BE2C (cell line): ENCODE data around the gene NPL.
A peak's percentile ranks its signal among the peaks of the same experiment; 100 is the strongest.

Experiments used
- DNase-seq: peaks from one replicate; pipeline ENCODE4 v3.0.0-alpha.2; 2020
- H3K27me3 ChIP-seq: fragments of 250-450 bp; sonication (Bioruptor Pico); 2 replicates; pipeline ENCODE4 v1.5.1; 2020; ENCODE audit warnings: mild to moderate bottlenecking
- H3K36me3 ChIP-seq: fragments of 250-450 bp; sonication (Bioruptor Pico); 2 replicates; pipeline ENCODE4 v1.5.1; 2020; ENCODE audit warnings: mild to moderate bottlenecking
- H3K4me1 ChIP-seq: fragments of 250-450 bp; sonication (Bioruptor Pico); 2 replicates; pipeline ENCODE4 v1.5.1; 2020
- H3K4me3 ChIP-seq: 2 replicates; pipeline ENCODE4 v1.5.1; 2011; ENCODE audit warnings: low read depth, low read length
- H3K9me3 ChIP-seq: fragments of 250-450 bp; sonication (Bioruptor Pico); 2 replicates; pipeline ENCODE4 v1.5.1; 2020
- TF ChIP-seq, protein P1 (sequence below): IDR thresholded peaks from 2 replicates; pipeline ENCODE4 v1.5.1; 2012; ENCODE audit warnings: mild to moderate bottlenecking, low read depth, low read length

The NPL gene

DNA sequence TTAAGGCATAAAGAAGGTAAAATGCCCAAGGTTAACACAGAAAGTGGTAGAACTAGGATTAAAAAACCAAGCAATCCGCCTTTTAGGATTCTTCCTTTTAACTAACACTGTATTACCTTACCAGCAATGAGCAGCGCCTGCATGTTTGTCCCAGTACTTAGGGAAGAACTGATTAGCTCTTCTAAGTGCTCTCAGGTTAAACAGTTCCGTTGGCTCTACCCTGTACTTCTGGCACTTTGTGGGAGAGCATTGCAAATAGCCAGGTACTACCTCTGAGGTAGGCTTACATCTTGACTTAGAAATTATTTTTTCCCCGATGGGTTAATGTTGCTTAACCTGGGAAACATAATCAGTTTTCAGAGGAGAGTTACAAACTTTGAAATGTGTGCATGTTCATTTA, 71.1 kb downstream of the NPL start:
- Histone ChIP-seq H3K27me3 (no peaks in the 10 kb centered on the region), H3K9me3 (no peaks in the 10 kb centered on the region)

DNA sequence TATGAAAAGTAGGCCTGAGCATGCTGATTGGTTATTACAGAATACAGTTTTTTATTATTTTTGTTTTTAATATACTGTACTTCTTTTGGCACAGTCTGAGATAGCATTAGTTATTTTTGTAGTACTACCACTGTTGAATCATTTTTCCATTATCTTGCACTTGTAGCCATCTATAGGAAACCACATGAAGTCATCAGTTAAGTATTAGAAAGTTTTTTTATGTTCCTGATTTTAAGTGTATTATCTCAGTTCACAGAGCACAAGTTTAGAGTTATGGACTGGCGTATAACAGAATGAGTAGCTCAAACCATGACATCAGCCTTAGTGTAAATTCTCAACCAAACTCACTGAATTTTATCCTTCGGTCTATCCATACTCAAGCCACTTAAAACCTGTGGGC, 72.4 kb downstream of the NPL start:
- DNase-seq, result no peak
- TF ChIP-seq, protein P1, sequence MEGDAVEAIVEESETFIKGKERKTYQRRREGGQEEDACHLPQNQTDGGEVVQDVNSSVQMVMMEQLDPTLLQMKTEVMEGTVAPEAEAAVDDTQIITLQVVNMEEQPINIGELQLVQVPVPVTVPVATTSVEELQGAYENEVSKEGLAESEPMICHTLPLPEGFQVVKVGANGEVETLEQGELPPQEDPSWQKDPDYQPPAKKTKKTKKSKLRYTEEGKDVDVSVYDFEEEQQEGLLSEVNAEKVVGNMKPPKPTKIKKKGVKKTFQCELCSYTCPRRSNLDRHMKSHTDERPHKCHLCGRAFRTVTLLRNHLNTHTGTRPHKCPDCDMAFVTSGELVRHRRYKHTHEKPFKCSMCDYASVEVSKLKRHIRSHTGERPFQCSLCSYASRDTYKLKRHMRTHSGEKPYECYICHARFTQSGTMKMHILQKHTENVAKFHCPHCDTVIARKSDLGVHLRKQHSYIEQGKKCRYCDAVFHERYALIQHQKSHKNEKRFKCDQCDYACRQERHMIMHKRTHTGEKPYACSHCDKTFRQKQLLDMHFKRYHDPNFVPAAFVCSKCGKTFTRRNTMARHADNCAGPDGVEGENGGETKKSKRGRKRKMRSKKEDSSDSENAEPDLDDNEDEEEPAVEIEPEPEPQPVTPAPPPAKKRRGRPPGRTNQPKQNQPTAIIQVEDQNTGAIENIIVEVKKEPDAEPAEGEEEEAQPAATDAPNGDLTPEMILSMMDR, result no peak

More for the DNA sequence above, 71.1 kb downstream of the NPL start:
- TF ChIP-seq, protein P1, result no peak
- H3K4me3 ChIP-seq, result no peak overlapping the region
- H3K4me1 ChIP-seq, result no peaks in the 10 kb centered on the region
- peaks cover 100% of the 10 kb centered on the region for H3K36me3 ChIP-seq
- DNase-seq, result no peak

DNA sequence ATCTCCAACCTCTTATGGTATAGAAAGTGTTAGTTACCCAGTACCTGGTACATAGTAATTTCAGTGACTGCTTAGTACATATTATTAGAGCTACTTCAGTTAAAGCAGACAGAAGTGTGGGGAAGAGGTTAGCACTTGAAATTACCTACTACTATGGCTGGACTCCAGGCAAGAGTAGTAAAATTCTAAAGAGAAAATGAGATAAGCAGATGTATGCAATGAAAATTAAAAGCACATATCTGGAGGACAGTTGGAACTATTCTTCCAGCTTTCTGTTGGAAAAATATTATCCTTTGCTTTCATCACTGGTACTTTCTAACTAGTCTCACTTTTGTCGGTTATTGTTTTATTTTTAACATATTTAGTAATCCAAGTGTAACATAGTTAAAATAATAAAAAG, 73.3 kb downstream of the NPL start:
- Histone ChIP-seq H3K9me3 (no peaks in the 10 kb centered on the region), H3K4me3 (no peak overlapping the region), H3K27me3 (no peaks in the 10 kb centered on the region), H3K4me1 (no peaks in the 10 kb centered on the region), H3K36me3 (peaks cover 100% of the 10 kb centered on the region)
- TF ChIP-seq, protein P1, result no peak
- DNase-seq, result no peak

More for the DNA sequence above, 72.4 kb downstream of the NPL start:
- no peaks in the 10 kb centered on the region for H3K4me1 ChIP-seq
- H3K27me3 ChIP-seq, result no peaks in the 10 kb centered on the region
- H3K4me3 ChIP-seq, result no peak overlapping the region
- peaks cover 100% of the 10 kb centered on the region for H3K36me3 ChIP-seq
- H3K9me3 ChIP-seq, result no peaks in the 10 kb centered on the region

DNA sequence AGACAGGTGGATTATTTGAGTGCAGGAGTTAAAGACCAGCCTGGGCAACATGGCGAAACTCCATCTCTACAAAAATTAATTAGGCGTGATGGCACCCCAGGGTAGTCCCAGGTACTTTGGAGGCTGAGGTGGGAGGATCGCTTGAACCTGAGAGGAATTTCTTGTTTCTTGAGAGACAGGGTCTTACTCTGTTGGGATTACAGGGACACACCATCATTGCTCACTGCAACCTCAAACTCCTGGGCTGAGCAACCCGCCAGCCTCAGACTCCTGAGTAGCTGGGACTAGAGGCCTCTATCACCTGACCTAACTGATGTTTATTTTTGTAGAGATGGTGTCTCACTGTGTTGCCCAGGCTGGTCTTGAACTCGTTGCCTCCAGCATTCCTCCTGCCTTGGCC, 74.4 kb downstream of the NPL start:
- no peak for DNase-seq
- Histone ChIP-seq H3K27me3 (no peaks in the 10 kb centered on the region), H3K9me3 (no peaks in the 10 kb centered on the region), H3K4me1 (no peaks in the 10 kb centered on the region), H3K4me3 (no peak overlapping the region), H3K36me3 (peaks cover 100% of the 10 kb centered on the region)
- TF ChIP-seq, protein P1, result no peak

GRCh38 chr1:182867861-182868260, 78.3 kb downstream of the NPL start:
- H3K4me1 ChIP-seq, result no peaks in the 10 kb centered on the region
- peaks cover 97% of the 10 kb centered on the region for H3K36me3 ChIP-seq
- TF ChIP-seq, protein P1, result no peak

GRCh38 chr1:182869241-182869666, 79.7 kb downstream of the NPL start:
- TF ChIP-seq, protein P1, result no peak
- peak; percentile 19 for DNase-seq
- peaks cover 97% of the 10 kb centered on the region for H3K36me3 ChIP-seq

More at GRCh38 chr1:182867861-182868260, 78.3 kb downstream of the NPL start:
- Histone ChIP-seq H3K27me3 (no peaks in the 10 kb centered on the region), H3K4me3 (no peak overlapping the region), H3K9me3 (no peaks in the 10 kb centered on the region)
- DNase-seq, result no peak

More at GRCh38 chr1:182869241-182869666, 79.7 kb downstream of the NPL start:
- Histone ChIP-seq H3K4me1 (no peaks in the 10 kb centered on the region), H3K27me3 (no peaks in the 10 kb centered on the region), H3K9me3 (no peaks in the 10 kb centered on the region), H3K4me3 (no peak overlapping the region)
